ENCODE results near the gene NIPA2.

DNA sequence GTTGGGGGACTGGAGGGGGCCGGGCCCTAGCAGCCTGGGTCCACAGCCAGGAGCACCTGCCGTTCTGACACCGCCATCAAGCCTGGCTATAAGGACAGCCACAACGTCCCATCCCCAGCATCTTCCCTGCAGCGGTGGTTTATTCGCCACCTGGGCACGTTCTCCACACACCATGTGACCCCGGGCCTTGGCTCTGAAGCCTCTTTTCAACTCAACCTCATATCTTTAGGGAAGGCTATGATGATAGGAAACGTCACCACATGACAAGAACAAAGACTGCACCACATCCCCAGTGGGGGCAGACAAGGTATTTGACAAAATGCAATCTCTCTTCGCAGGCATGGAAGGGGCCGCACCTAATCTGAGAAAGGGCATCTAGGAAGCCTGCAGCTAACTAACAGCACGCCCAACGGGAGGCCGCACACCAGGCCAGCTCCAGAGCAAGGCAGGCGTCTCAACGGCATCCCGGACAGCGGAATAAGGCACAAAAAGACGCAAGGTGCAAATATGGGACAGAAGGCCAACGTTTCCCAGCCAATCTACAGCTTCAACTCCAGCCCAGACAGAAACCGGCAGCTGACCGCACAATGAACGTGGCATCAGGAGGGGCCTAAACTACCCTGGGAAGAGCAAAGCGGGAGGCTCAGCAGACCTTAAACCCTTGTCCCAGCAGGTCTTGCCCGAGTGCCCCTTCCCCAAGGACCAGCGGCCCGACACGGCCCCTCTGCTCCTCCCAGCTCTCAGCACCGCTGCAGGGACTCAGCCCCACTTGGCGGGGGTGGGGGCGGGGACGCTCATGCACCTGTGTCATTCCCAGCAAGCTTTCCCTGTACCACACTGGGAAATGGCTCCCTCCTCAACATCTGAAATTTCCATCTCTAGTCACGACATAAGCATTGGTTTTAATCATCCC, 41.9 kb downstream of the NIPA2 start:
- no peak for TF ChIP-seq CTCF (IDR thresholded peaks at IDR 0.05)
- TF ChIP-seq POLR2A (IDR thresholded peaks at IDR 0.05), result no peak

Data from thyroid gland (tissue), 4 donors.